Endothelial cell of umbilical vein (primary cell): ENCODE results near the gene PRDX5. TPM values are rescaled to one million over a fixed set of nuclear protein-coding genes. Genes with fewer than 3 reads are reported as not detected.
A peak's percentile ranks its signal among the peaks of the same experiment; 100 is the strongest.

Experiments
- BruUV-seq: library from RNA; stranded (reverse); fragments of 400-500 nt; replicated peaks from 2 replicates; lab custom pipeline; 2021; lab: Mats Ljungman, UMichigan
- CTCF ChIA-PET: fragments of 300-600, 350-600 bp; sonication (Branson Sonifier 250); formaldehyde crosslinking; loops from one replicate; lab custom pipeline; 2021; ENCODE audit warnings: antibody characterized with exemption, inconsistent platforms; lab: Charles Lee
- POLR2A ChIA-PET: fragments of 300-600, 350-600 bp; sonication (Branson Sonifier 250); formaldehyde crosslinking; loops from one replicate; lab custom pipeline; 2021; ENCODE audit warnings: antibody characterized with exemption, inconsistent platforms; lab: Charles Lee
- DNase-seq: peaks from one replicate; pipeline ENCODE4 v3.0.0-alpha.2; 2011; ENCODE audit warnings: low read depth, low spot score
- FAIRE-seq: peaks from 2 replicates; lab custom pipeline; 2011; peaks lifted over from hg19 to GRCh38; lab: Jason Lieb, UNC
- H2AFZ ChIP-seq: 2 replicates; pipeline ENCODE4 v1.6.0; 2012; ENCODE audit warnings: low read depth, low read length, control low read depth, inconsistent platforms
- H3K27ac ChIP-seq: 2 replicates; pipeline ENCODE4 v1.5.1; 2011; ENCODE audit warnings: low read depth, mild to moderate bottlenecking, control low read depth, low read length, moderate library complexity; ENCODE audit not compliant: insufficient read depth
- H3K27me3 ChIP-seq, 2 experiments: 2 replicates each; pipeline versions ENCODE4 v1.6.0 to v1.6.1; 2011; ENCODE audit warnings: low read length in 2 of 2, mixed read lengths in 1 of 2; ENCODE audit not compliant: control insufficient read depth in 2 of 2, insufficient read depth in 2 of 2
- H3K36me3 ChIP-seq, 2 experiments: 2 replicates in 1 of 2; 3 replicates in 1 of 2; pipeline ENCODE4 v1.5.1; 2011; ENCODE audit warnings: low read length in 2 of 2, mild to moderate bottlenecking in 1 of 2, moderate library complexity in 1 of 2; ENCODE audit not compliant: control insufficient read depth in 2 of 2, insufficient read depth in 2 of 2; ENCODE audit errors: extremely low read depth in 1 of 2
- H3K4me1 ChIP-seq: 3 replicates; pipeline ENCODE4 v1.5.1; 2011; ENCODE audit warnings: mild to moderate bottlenecking, low read length; ENCODE audit not compliant: control insufficient read depth, insufficient read depth; ENCODE audit errors: extremely low read depth
- H3K4me2 ChIP-seq: 2 replicates; pipeline ENCODE4 v1.6.1; 2011; ENCODE audit warnings: low read length, control low read depth, mixed read lengths; ENCODE audit not compliant: insufficient read depth
- H3K4me3 ChIP-seq, 3 experiments: fragments of 200-600 bp in 1 of 3; sonication (generic), shearing (Covaris generic) in 1 of 3; replicated peaks in 1 of 3; 2 replicates each; pipeline ENCODE4 v1.5.1; 2011 to 2016; ENCODE audit warnings: control low read depth in 3 of 3, low read length in 3 of 3, mild to moderate bottlenecking in 2 of 3, inconsistent platforms in 1 of 3, low read depth in 1 of 3, moderate library complexity in 1 of 3; ENCODE audit not compliant: insufficient read depth in 1 of 3
- H3K79me2 ChIP-seq: 2 replicates; pipeline ENCODE4 v1.6.0; 2012; ENCODE audit warnings: low read length, inconsistent platforms; ENCODE audit not compliant: control insufficient read depth, insufficient read depth
- H3K9ac ChIP-seq: replicated peaks from 2 replicates; pipeline ENCODE3; 2011; ENCODE audit warnings: low read length, control low read depth; ENCODE audit not compliant: insufficient read depth; ENCODE audit errors: extremely low read depth
- H3K9me1 ChIP-seq: replicated peaks from 3 replicates; pipeline ENCODE4 v1.6.0; 2011; ENCODE audit warnings: mild to moderate bottlenecking, low read length; ENCODE audit not compliant: control insufficient read depth, insufficient read depth; ENCODE audit errors: extremely low read depth
- H3K9me3 ChIP-seq: replicated peaks from 2 replicates; pipeline ENCODE4 v1.5.1; 2012; ENCODE audit warnings: low read length, inconsistent platforms; ENCODE audit not compliant: control insufficient read depth, insufficient read depth
- H4K20me1 ChIP-seq: replicated peaks from 2 replicates; pipeline ENCODE3; 2011; ENCODE audit warnings: mild to moderate bottlenecking, low read length; ENCODE audit not compliant: control insufficient read depth, insufficient read depth; ENCODE audit errors: extremely low read depth
- EZH2 ChIP-seq: IDR thresholded peaks from 2 replicates; pipeline ENCODE4 v1.6.1; 2012; ENCODE audit warnings: borderline replicate concordance, low read depth, mild to moderate bottlenecking, moderate library complexity, low read length, inconsistent platforms; ENCODE audit not compliant: severe bottlenecking
- FOS ChIP-seq: IDR thresholded peaks from 2 replicates; pipeline ENCODE4 v1.6.1; 2011; ENCODE audit warnings: mild to moderate bottlenecking, low read length, moderate library complexity, borderline replicate concordance; ENCODE audit not compliant: insufficient read depth
- GATA2 ChIP-seq: IDR thresholded peaks from 2 replicates; pipeline ENCODE4 v1.7.0; 2011; ENCODE audit warnings: low read depth, mild to moderate bottlenecking, moderate library complexity, mixed read lengths, low read length; ENCODE audit not compliant: insufficient read length, insufficient read depth
- JUN ChIP-seq: IDR thresholded peaks from 2 replicates; pipeline ENCODE4 v1.6.1; 2011; ENCODE audit warnings: borderline replicate concordance, low read depth; ENCODE audit not compliant: insufficient read length, insufficient read depth
- MYC ChIP-seq: IDR thresholded peaks from one replicate; pipeline ENCODE4 v1.6.1; 2011; ENCODE audit warnings: mild to moderate bottlenecking, low read depth, low read length
- POLR2A ChIP-seq: IDR thresholded peaks from 2 replicates; pipeline ENCODE4 v1.6.1; 2012; ENCODE audit warnings: low read depth, mild to moderate bottlenecking, control low read depth, low read length
- POLR2AphosphoS5 ChIP-seq: IDR thresholded peaks from 2 replicates; pipeline ENCODE4 v1.6.1; 2012; ENCODE audit warnings: low read depth, mild to moderate bottlenecking, control low read depth, low read length, moderate library complexity; ENCODE audit not compliant: insufficient read depth
- dilution Hi-C: fragments of 300-500 bp; cut with MboI; formaldehyde crosslinking; loops from one replicate; pipeline ENCODE4 v1.15.0; 2019; ENCODE audit warnings: low sequenced_read_pairs; ENCODE audit not compliant: extremely low pct_ligation_motif_present
- intact Hi-C: fragments of 100-400 bp; cut with micrococcal nuclease; formaldehyde crosslinking; loops from one replicate; pipeline ENCODE4 v1.10.0; 2022
- polyA plus RNA-seq, 4 experiments: library from polyadenylated mRNA; depleted of rRNA in 3 of 4; stranded (reverse) in 3 of 4; unstranded in 1 of 4; fragments of >200 nt; gene quantifications; 2 replicates each; pipeline versions ENCODE4 v1.2.1 to v1.2.3, GENCODE V29; 2011 to 2012; ENCODE audit warnings: missing spikeins in 1 of 4
- total RNA-seq: library from RNA; stranded (reverse); gene quantifications from 2 replicates; pipeline ENCODE4 v1.2.3, GENCODE V29; 2021
- TF ChIP-seq, protein P1 (sequence below): IDR thresholded peaks from 2 replicates; pipeline ENCODE4 v1.6.1; 2011; ENCODE audit not compliant: insufficient read depth, insufficient read length
- TF ChIP-seq, protein P2 (sequence below), 2 donors: IDR thresholded peaks; 1 replicate in 1 of 2; 2 replicates in 1 of 2; pipeline ENCODE4 v1.5.1; 2011; ENCODE audit warnings: low read length in 2 of 2, mild to moderate bottlenecking in 2 of 2, moderate library complexity in 2 of 2, control low read depth in 1 of 2, inconsistent platforms in 1 of 2, low read depth in 1 of 2; ENCODE audit not compliant: insufficient read depth in 1 of 2; ENCODE audit errors: extremely low read depth in 1 of 2

PRDX5 gene
- total and polyA plus RNA-seq, 2 donors (not counting 3 experiments of a cell fraction or from before 2014, with no cell fraction given) = 199 to 709 TPM

DNA sequence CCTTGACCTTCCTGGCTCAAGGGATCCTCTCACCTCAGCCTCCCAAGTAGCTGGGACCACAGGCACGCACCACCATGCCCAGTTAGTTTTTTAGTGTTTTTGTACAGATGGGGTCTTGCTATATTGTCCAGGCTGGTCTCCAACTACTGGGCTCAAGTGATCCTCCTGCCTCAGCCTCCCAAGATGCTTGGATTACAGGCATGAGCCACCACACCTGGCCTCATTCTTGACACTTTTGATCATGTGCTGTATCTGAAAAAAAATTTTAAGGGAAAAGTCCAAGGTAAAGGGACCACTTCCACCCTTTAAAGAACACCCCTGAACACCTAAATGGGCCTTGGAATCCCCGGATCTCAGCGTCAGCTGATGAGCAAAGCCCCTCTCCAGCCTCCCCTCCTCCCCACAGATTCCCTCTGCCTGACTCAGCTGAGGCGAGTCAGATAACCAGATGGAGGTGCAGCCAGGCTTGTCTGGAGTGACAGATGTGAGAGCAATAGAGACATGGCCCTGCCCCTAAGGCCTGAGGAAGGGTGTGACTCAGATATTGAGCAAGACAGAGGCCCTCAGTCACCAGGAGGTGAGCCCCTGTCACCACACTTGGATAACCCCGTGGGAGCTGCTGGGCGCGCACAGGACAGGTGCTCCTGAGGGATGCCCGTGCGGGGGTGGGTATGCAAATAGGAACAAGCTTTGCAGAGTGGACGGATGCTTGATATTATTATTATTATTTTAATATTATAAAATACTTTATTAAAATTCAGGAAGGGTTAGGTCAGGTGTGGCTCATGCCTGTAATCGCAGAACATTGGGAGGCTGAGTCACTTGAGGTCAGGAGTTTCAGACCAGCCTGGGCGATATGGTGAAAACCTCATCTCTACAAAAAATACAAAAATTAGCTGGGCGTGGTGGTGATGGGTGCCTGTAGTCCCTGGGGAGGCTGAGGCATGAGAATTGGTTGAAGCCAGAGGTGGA, 17.1 kb downstream of the PRDX5 start:
- TF ChIP-seq GATA2 = peak; percentile 65
- TF ChIP-seq POLR2A = no peak
- TF ChIP-seq MYC = no peak
- TF ChIP-seq POLR2AphosphoS5 = peak; percentile 36
- peak; percentile 62 for TF ChIP-seq FOS
- TF ChIP-seq EZH2 = no peak
- TF ChIP-seq, protein P1, sequence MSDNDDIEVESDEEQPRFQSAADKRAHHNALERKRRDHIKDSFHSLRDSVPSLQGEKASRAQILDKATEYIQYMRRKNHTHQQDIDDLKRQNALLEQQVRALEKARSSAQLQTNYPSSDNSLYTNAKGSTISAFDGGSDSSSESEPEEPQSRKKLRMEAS = no peak
- no peak for TF ChIP-seq JUN
- TF ChIP-seq, protein P2, sequence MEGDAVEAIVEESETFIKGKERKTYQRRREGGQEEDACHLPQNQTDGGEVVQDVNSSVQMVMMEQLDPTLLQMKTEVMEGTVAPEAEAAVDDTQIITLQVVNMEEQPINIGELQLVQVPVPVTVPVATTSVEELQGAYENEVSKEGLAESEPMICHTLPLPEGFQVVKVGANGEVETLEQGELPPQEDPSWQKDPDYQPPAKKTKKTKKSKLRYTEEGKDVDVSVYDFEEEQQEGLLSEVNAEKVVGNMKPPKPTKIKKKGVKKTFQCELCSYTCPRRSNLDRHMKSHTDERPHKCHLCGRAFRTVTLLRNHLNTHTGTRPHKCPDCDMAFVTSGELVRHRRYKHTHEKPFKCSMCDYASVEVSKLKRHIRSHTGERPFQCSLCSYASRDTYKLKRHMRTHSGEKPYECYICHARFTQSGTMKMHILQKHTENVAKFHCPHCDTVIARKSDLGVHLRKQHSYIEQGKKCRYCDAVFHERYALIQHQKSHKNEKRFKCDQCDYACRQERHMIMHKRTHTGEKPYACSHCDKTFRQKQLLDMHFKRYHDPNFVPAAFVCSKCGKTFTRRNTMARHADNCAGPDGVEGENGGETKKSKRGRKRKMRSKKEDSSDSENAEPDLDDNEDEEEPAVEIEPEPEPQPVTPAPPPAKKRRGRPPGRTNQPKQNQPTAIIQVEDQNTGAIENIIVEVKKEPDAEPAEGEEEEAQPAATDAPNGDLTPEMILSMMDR (IDR thresholded peaks at IDR 0.05; ENCODE audit: extremely low read depth in 1 of 2, insufficient read depth in 1 of 2, low read depth in 1 of 2, low read length in 2 of 2) = no peak
- dilution Hi-C loops (no loop called here), intact Hi-C loops (no loop called here)
- no peaks in the 10 kb centered on the region for H4K20me1 ChIP-seq
- POLR2A ChIA-PET = no interaction called here
- H3K4me2 ChIP-seq = no peak overlapping the region
- H3K4me3 ChIP-seq = no peak overlapping the region
- DNase-seq (peak; percentile 39), FAIRE-seq (peak; percentile 52)
- H3K27me3 ChIP-seq = no peaks in the 10 kb centered on the region
- no peak overlapping the region for H3K27ac ChIP-seq
- no peak overlapping the region for H3K9ac ChIP-seq
- H3K36me3 ChIP-seq = no peaks in the 10 kb centered on the region
- no peaks in the 10 kb centered on the region for H3K9me1 ChIP-seq
- no peak overlapping the region for H2AFZ ChIP-seq
- no TSS peak for BruUV-seq
- H3K4me1 ChIP-seq = peaks cover 3% of the 10 kb centered on the region
- CTCF ChIA-PET = interaction anchor here (0.9 to 5.4 kb wide), 3 partner anchors 18 to 131 kb away, joined by 3 to 71 read pairs (median 3); partner anchors contain the start of genes PRDX5 and TRMT112
- no peaks in the 10 kb centered on the region for H3K9me3 ChIP-seq
- no peaks in the 10 kb centered on the region for H3K79me2 ChIP-seq
